NCI-H2029 (cell line): ENCODE data around the gene ADH1B.
"Not testable (repeated sequence)": the region's sequence is repeated elsewhere in the genome, so short reads cannot be mapped to it uniquely, and the experiment has no call there.

ENCODE experiments used
- DNase-seq: peaks from one replicate; lab custom pipeline; 2025; lab: John Stamatoyannopoulos, UW

Gene ADH1B

DNA sequence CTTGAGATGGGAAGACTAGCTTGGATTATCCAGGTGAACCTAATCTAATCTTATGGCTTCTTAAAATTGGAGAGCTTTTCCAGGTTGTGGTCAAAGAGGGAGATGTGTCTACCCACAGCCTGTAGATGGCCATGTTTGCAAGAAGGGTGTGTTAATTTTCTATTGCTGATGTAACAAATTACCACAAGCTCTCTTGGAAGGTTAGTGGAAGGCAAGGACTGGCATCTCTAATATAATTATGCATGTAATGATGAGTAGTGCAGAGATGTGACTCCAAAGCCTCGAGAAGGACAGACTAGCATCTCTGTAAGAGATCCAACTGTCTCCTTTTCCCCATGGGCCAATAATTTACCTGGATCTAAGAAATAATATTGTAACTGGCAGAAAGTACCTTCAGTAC, 3.2 kb upstream of the ADH1B start:
- no peak for DNase-seq

GRCh38 chr4:99323756-99324155, 2.6 kb upstream of the ADH1B start:
- DNase-seq: no peak

GRCh38 chr4:99317811-99318210, 3.4 kb downstream of the ADH1B start:
- not testable (repeated sequence) for DNase-seq

GRCh38 chr4:99317354-99317753, 3.8 kb downstream of the ADH1B start:
- DNase-seq: no peak

DNA sequence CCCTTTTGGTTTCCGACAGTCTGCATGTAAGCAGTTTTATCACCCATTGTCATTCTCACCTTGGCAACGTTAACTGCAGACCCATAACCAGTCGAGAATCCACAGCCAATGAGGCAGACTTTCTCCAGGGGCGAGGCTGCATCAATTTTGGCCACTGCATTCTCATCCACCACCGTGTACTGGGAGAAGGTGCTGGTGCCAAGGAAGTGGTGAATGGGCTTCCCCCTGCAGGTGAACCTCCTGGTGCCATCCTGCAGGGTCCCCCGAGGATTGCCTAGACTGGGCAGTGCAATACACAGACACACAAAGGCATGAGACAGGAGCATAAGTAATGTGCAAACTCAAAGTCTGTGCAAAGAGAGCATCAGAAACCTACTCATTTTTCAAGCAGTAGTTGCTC, 5.4 kb downstream of the ADH1B start:
- no peak for DNase-seq

DNA sequence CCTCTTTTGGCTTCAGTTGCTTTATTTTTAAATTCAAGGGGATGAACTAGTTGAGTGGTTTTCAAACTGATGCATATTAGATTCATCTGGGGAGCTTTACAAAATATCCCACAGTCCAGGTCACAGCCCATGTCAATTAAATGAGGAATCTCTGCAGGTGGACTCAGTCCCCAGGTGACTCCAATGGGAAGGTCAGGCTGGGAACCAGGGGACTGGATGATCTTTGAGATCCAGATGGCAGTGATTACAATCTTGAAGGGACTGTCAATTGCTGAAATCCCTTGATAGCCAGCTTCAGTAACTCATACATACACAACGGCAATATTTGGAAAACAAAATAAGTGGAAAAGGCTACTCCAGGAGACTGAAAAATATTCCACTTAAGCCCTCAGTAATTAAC, 7.0 kb downstream of the ADH1B start:
- no peak for DNase-seq

DNA sequence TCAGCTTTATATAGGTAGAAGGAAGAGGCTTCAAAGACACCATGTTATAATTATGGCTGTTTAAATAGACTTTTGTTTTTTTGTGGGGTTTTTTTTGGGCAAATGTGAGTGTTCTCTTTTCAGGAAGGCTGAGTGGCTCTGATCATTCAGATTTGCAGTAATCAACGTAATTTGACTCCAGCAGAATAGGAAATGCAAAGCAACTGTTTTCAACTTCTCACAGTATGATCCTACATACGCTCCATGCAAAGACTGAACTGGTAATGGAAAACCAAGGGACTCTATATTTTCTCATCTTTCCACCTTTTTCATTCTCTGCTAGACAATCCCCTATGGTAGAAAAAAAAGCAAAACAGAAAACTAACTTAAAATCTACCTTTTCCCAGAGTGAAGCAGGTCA, 10.8 kb downstream of the ADH1B start:
- DNase-seq: no peak

DNA sequence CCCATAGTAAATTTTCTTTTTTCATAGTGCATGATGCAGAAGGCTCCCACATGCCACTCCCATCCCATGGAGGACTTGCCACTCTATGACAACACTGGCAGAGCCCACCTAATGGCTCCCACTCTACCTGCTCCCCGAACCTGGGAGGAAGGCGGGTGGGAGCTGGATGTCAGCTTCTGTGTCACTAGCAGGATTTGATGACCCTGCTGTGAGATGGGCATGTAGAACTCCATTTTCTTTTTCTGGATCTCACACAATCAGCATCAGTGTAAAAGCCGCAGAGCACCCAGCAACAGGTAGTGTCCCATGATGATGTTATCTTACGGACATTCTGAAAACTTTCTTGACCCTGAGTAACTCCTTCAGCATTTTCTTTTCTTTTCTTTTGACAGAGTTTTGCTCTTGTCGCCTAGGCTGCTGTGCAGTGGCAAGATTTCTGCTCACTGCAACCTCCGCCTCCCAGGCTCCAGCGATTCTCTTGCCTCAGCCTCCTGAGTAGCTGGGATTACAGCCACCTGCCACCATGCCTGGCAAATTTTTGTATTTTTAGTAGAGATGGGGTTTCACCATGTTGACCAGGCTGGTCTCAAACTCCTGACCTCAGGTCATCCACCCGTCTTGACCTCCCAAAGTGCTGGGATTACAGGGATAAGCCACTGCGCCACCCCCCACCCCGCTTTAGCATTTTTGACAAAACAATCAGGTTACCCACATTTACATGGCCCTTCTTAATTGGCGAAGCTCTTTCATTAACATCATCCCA, 15.4 kb downstream of the ADH1B start:
- no peak for DNase-seq

DNA sequence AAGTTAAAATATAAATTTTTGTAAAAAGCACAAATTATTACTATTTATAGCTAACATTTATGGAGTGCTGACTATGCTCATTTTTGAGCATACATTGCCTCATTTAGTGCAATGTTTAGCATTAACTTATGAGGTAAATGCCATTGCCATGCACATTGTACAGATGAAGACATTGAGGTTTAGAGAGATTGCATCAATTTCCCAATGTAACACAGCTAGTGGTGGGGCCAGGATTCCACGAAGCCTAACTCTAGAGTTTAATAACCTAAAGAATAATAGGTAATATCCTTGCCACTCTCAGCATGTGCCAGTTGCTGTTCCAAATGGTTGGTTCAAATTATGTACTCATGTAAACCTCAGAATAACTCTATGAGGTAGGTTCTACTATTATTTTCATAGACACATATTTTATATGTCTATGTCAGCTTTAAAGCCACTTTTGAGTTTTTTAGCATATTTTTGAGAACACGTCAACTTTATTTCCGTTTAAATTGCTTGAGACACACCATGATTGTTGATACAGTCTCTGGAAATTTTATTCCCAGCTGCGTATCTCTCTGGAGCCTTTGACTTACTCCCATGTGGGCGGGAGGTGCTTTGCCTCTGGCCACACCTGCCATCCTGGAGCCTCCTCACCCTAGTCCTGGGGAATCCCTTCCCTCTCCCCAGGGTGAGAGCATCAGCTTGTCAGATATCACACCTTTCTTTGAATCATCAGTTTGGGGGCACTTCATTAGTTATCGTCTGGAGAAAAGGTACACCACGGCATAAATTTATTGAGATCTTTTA, 19.6 kb downstream of the ADH1B start:
- DNase-seq: no peak

DNA sequence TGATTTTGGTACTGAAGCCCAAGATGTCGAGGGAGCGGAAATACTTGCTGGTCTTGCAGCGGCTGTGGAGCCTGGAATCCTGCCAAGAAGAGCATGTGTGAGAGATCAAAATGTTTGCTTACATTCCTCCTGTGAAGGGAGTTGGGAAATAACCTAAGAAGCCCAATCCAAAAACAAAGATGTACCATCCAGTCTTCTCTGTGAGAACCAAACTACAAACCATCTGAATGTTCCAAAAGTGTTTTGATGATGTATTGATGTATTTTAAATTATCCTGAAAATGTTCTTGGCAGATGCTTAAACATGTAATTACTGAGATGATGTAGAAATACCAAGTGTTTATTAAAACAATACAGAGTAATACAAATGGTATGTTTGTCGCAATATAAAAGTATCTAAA, 20.3 kb downstream of the ADH1B start:
- DNase-seq: peak; percentile 3

DNA sequence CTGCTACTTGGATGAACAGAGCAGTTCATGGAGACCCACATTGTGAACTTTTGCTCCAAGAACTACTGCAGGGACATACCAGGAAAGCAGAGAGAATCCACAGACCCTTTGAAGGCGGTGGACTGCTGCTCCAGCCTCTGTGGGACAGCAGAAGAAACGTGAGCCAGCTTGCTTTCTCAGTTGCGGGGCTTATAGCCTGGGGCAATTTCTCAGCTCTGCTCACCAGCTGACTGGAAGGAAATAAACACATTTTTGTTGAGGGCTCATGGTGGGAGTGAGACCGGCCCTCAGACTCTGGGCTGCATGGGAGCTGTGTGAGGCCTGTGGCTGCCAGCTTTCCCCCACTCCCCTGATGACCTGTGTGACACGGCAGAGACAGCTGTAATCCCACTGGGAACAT, 27.8 kb downstream of the ADH1B start:
- DNase-seq: no peak

DNA sequence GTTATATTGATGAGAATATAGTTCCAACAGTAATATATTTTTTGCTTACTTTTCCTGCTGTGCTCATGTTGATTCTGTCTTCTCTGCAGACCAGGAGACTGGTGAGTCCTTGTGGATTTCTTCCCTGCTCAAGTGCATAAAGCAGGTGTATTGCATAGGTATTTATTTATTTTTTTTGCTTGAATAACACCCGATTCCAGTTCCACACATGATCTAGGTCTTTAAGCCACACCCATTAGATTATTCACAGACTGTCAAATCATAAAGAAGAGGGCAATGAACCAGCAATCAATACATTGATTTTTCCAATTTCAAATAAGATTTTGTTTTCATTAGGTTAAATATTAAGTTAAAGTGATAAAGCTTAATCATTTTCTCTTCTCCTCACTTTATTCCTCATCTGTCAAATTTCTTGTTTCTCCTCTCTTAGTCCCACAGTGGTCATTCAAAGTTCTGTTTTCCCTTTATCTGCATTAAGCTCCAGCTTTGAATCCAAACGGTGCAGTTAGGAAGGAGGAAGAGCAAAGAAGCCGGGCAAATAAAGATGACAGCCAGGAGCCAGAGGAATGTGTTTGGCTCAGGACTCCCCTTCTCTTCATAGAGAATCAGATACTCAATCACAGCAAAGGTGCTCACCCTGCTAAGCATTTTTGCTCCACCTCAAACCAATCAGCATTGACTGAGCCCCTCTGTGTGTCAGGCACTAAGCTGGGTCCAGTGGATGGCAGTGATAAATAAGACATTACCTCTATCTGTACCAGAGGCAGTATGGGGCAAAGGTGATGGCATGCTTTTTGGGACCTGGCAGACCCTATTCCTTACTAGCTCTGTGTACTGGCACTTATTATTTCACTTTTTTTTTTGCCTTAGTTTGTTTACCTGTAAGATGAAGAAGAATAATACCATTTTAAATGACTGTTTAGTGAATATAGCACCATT, 30.1 kb downstream of the ADH1B start, which contains the start of gene ADH1A:
ADH1A (minus strand) TSS at position 138 of the 939 bp plus-strand sequence; CDS start at position 67, 71 bp downstream.
- DNase-seq: no peak

DNA sequence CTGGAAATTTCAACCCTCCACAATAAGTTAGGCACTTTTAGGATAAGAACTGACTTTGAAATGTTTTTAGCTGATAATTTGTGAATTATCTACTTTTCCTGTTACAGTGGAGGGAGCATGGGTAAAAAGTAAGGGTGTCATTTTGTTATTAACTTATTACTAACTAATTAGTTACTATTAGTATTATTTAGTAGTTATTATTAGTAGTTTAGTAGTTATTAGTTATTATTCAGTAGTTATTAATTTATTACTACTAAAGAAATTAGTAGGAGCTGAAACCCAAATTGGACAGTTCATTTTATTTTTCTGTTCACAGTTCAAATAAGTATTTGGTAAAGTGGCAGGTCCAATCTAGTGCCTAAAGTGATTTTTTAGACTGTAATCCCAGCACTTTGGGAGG, 35.8 kb downstream of the ADH1B start:
- DNase-seq: no peak

DNA sequence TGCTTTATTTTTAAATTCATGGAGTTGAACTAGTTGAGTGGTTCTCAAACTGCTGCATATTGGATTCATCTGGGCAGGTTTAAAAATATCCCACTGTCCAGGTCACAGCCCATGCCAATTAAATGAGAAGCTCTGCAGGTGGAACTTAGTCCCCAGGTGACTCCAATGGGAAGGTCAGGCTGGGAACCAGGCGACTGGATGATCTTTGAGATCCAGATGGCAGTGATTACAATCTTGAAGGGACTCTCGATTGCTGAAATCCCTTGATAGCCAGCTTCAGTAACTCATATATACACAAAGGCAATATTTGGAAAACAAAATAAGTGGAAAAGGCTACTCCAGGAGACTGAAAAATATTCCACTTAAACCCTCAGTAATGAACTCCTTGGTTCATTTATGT, 38.5 kb downstream of the ADH1B start:
- no peak for DNase-seq

DNA sequence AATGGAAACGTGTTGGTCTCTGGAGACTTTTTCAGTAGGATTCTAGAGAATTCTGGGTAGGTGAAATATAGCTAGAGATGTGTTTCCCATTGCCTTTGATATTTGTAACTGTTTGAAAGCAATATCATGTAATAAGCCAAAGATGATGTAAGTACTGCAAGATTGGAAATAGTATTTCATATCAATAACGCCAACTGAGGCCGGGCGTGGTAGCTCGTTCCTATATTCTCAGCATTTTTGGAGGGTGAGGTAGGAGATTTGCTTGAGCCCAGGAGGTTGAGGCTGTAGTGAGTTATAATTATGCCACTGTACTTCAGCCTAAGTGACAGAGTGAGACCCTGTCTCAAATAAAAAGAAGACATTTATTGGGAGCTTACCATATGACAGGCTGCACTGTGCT, 39.9 kb downstream of the ADH1B start:
- no peak for DNase-seq

DNA sequence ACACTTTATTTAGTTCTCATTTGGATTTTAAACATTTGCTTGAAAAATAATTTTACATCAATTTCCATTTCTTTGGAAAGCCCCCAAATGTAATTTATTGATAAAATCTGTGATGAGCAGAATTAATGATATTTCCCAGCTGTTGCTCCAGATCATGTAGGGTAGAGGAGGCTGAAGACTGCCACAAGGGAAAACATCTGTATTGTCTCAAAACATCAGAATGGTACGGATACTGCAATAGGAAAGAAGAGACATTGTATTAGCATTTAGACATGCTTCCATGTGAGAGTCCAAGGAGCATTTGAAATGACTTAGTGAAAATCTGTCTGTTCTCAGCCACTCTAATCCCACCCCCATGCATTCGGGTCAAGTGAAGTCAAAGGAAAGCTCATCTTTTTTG, 44.8 kb downstream of the ADH1B start:
- DNase-seq: no peak

- DNase-seq: no peak
These were observed 45.3 kb downstream of the ADH1B start for GRCh38 chr4:99275885-99276284.

- DNase-seq: no peak
These were observed 46.2 kb downstream of the ADH1B start for GRCh38 chr4:99275050-99275449.

- DNase-seq: no peak
These were observed 47.5 kb downstream of the ADH1B start for GRCh38 chr4:99273704-99274103.

- DNase-seq: no peak
These were observed 56.3 kb downstream of the ADH1B start for GRCh38 chr4:99264927-99265326.
